Adrenal gland (tissue), 12 donors: ENCODE results near the gene CCT2. TPM values are rescaled to one million over a fixed set of nuclear protein-coding genes. Genes with fewer than 3 reads are reported as not detected.

Experiments
- DNase-seq, 7 donors: peaks; one replicate each; pipeline ENCODE4 v3.0.0-alpha.2; 2019 to 2020
- H3K27ac ChIP-seq, 5 donors: fragments of 200-600 bp; sonication (generic) in 4 of 5; 1 replicate in 3 of 5; 2 replicates in 2 of 5; pipeline versions ENCODE4 v1.5.1 to v1.8.0; 2016 to 2020; ENCODE audit warnings: mild to moderate bottlenecking in 1 of 5
- H3K27me3 ChIP-seq: fragments of 200-600 bp; 2 replicates; pipeline ENCODE4 v1.8.0; 2021
- H3K36me3 ChIP-seq, 2 donors: fragments of 200-600 bp; replicated peaks in 1 of 2; 1 replicate in 1 of 2; 2 replicates in 1 of 2; pipeline versions ENCODE4 v1.5.1 to v1.8.0; 2018 to 2022
- H3K4me1 ChIP-seq, 2 donors: fragments of 200-600 bp; replicated peaks in 1 of 2; 1 replicate in 1 of 2; 2 replicates in 1 of 2; pipeline versions ENCODE4 v1.5.1 to v1.8.0; 2018 to 2021
- H3K4me3 ChIP-seq, 4 donors: fragments of 200-600 bp; sonication (generic) in 3 of 4; one replicate each; pipeline ENCODE4 v1.5.1; 2016 to 2018
- H3K9me3 ChIP-seq, 3 donors: fragments of 200-600 bp; sonication (generic) in 1 of 3; replicated peaks in 1 of 3; 1 replicate in 2 of 3; 2 replicates in 1 of 3; pipeline versions ENCODE4 v1.5.1 to v1.8.0; 2016 to 2021
- CTCF ChIP-seq, 6 experiments: fragments of 450-650 bp in 4 of 6; fragments of 200-600 bp in 2 of 6; sonication (generic) in 1 of 6; IDR thresholded peaks; 1 replicate in 5 of 6; 2 replicates in 1 of 6; pipeline versions ENCODE4 v1.5.1 to v1.8.0; 2016 to 2021; ENCODE audit warnings: antibody characterized with exemption in 6 of 6, mild to moderate bottlenecking in 2 of 6, moderate library complexity in 1 of 6
- POLR2A ChIP-seq, 2 donors: fragments of 450-650 bp; IDR thresholded peaks; one replicate each; pipeline ENCODE4 v1.6.1; 2017; ENCODE audit warnings: antibody characterized with exemption in 2 of 2, mild to moderate bottlenecking in 2 of 2, moderate library complexity in 1 of 2
- WGBS, 4 donors: extraction: QIAGEN DNeasy Blood & Tissue Kit in 2 of 4; methylation state at CpG; one replicate each; pipeline versions ENCODE4 v1.1.5 to v1.1.7; 2013 to 2017; 5-methylcytosine and 5-hydroxymethylcytosine counted together
- intact Hi-C, 2 donors: fragments of 100-400 bp; cut with DNase I; formaldehyde crosslinking; loops; one replicate each; pipeline versions ENCODE4 v1.14.1 to v1.15.0; 2022 to 2023
- polyA plus RNA-seq, 3 donors: library from polyadenylated mRNA; stranded (reverse); fragments of 200-250 nt in 2 of 3; fragments of 350-450 nt in 1 of 3; fragmentation: Illumina TruSeq in 1 of 3; extraction: RNeasy Lipid Tissue Mini Kit (QIAGEN cat#74804) in 1 of 3; gene quantifications; one replicate each; pipeline ENCODE4 v1.2.3, GENCODE V29; 2013 to 2014
- total RNA-seq, 9 donors: library from RNA; depleted of rRNA in 4 of 9; stranded (reverse); fragments of >200 nt in 4 of 9; fragments of 120-200 nt in 1 of 9; fragmentation: NEBNext Ultra II Directional in 1 of 9; extraction: Animal tissue kit (Norgen Biotek cat#: 25700) in 1 of 9; gene quantifications; one replicate each; pipeline versions ENCODE4 v1.1.0 to v1.2.4, GENCODE V29; 2013 to 2023
- donor health status: healthy with polysubstance abuse.
- donor health status: Bipolar disorder and iron deficiency.
- donor health status: DM: yes; HTN: yes; CAD: no.
- donor health status: DM: no; HTN: no; CAD: no.
- donor health status: DM: no; HTN: no; CAD: no.
- donor health status: DM: yes; HTN: yes; CAD: no.

The CCT2 gene
- total and polyA plus RNA-seq, 12 donors, result 83.5 to 290 (median 119) TPM

- Histone ChIP-seq H3K36me3 (peaks cover 0 to 40% of the 10 kb centered on the region in 2 donors), H3K9me3 (no peaks in the 10 kb centered on the region), H3K4me1 (no peaks in the 10 kb centered on the region), H3K4me3 (no peak overlapping the region), H3K27me3 (no peaks in the 10 kb centered on the region), H3K27ac (no peak overlapping the region)
- 91 to 98% (median 97%) methylated on average over 3 of the region's 3 CpGs for WGBS, 4 donors
- TF ChIP-seq POLR2A (IDR thresholded peaks at IDR 0.05) (no peak), CTCF (IDR thresholded peaks at IDR 0.05) (no peak)
- intact Hi-C loops, result loop anchor here in 1 of 2 donors (5.0 kb wide), 1 partner anchor 218 kb away; the partner anchor contains the start of gene YEATS4
- no peak for DNase-seq
Measured at GRCh38 chr12:69575346-69575745, 9.9 kb upstream of the CCT2 start.

- Histone ChIP-seq H3K27ac (no peak overlapping the region), H3K4me3 (no peak overlapping the region), H3K27me3 (no peaks in the 10 kb centered on the region), H3K4me1 (no peaks in the 10 kb centered on the region), H3K36me3 (peaks cover 0 to 17% of the 10 kb centered on the region in 2 donors), H3K9me3 (no peaks in the 10 kb centered on the region)
- no peak for DNase-seq
- 82 to 93% (median 89%) methylated on average over 2 of the region's 2 CpGs for WGBS, 4 donors
- TF ChIP-seq CTCF (IDR thresholded peaks at IDR 0.05), result no peak
- no peak for TF ChIP-seq POLR2A (IDR thresholded peaks at IDR 0.05)
- intact Hi-C loops, result loop anchor here in 1 of 2 donors (5.0 kb wide), 1 partner anchor 221 kb away; the partner anchor contains the start of gene YEATS4
Measured at GRCh38 chr12:69578283-69578682, 7.0 kb upstream of the CCT2 start.

GRCh38 chr12:69579029-69579428 is 6.2 kb upstream of the CCT2 start:
- intact Hi-C loops, result loop anchor here in 1 of 2 donors (5.0 kb wide), 1 partner anchor 222 kb away; the partner anchor contains the start of gene YEATS4
- Histone ChIP-seq H3K4me3 (no peak overlapping the region), H3K27me3 (no peaks in the 10 kb centered on the region), H3K36me3 (peaks cover 0 to 14% of the 10 kb centered on the region in 2 donors), H3K4me1 (no peaks in the 10 kb centered on the region), H3K9me3 (no peaks in the 10 kb centered on the region), H3K27ac (no peak overlapping the region)
- TF ChIP-seq CTCF (IDR thresholded peaks at IDR 0.05) (no peak), POLR2A (IDR thresholded peaks at IDR 0.05) (no peak)
- WGBS, 4 donors, result 66 to 78% (median 75%) methylated on average over 4 of the region's 4 CpGs
- DNase-seq, result no peak

- Histone ChIP-seq H3K27ac (no peak overlapping the region), H3K27me3 (no peaks in the 10 kb centered on the region), H3K4me1 (no peaks in the 10 kb centered on the region), H3K4me3 (no peak overlapping the region), H3K36me3 (peaks cover 0 to 3% of the 10 kb centered on the region in 2 donors), H3K9me3 (no peaks in the 10 kb centered on the region)
- WGBS, 4 donors, result 96 to 98% (median 97%) methylated on average over 1 of the region's 1 CpG
- intact Hi-C loops, result no loop called here
- DNase-seq, result no peak
- no peak for TF ChIP-seq POLR2A (IDR thresholded peaks at IDR 0.05)
- TF ChIP-seq CTCF (IDR thresholded peaks at IDR 0.05), result no peak
Measured at GRCh38 chr12:69580074-69580473, 5.2 kb upstream of the CCT2 start.
